WTC11 (cell line): Measurements from ENCODE around the gene TMEM134.

Source experiments
- MLX ChIP-seq: sonication (generic); formaldehyde crosslinking; IDR thresholded peaks from 2 replicates; pipeline ENCODE4 v1.8.1; 2023; ENCODE audit warnings: mild to moderate bottlenecking, missing genetic modification reagents, moderate library complexity
- TCF7 ChIP-seq: sonication (generic); formaldehyde crosslinking; IDR thresholded peaks from 2 replicates; pipeline ENCODE4 v1.8.0; 2022; ENCODE audit warnings: mild to moderate bottlenecking, low read depth, missing genetic modification reagents, moderate library complexity
- TF ChIP-seq, protein P1 (sequence below): fragments of 200-600 bp; IDR thresholded peaks from 2 replicates; pipeline ENCODE4 v1.8.0; 2022; ENCODE audit warnings: antibody characterized with exemption

DNA sequence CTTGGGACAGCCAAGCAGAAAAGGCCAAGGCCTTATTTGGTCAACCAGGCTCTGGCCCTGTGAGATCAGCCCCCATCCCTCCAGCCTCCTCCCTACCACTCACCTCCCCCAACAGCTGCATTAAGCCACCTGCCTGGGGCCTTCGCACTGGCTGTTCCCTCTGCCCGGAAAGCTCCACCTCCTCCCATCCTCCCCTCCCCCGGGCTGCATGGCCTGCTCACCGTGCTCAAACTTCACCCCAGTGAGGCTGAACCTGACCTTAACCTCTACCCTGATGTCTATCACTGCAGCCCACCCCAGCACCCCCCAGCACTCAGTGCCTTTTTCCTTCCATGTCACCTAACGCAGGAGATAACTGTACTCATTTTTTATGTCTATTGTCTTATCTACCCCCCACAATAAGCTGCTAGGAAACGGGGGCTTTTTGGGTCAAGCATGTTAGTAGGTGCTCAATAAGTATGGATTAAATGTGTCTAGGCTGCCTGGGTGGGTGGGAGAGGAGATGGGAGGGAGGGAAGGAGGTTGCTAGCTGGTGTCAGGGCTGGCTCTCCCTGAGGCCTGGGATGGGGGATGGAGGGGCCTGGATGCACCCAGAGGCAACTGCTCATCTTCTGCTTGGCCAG, 32.5 kb downstream of the TMEM134 start:
- TF ChIP-seq MLX (CRISPR knock-in tag) = no peak
- TF ChIP-seq, protein P1, sequence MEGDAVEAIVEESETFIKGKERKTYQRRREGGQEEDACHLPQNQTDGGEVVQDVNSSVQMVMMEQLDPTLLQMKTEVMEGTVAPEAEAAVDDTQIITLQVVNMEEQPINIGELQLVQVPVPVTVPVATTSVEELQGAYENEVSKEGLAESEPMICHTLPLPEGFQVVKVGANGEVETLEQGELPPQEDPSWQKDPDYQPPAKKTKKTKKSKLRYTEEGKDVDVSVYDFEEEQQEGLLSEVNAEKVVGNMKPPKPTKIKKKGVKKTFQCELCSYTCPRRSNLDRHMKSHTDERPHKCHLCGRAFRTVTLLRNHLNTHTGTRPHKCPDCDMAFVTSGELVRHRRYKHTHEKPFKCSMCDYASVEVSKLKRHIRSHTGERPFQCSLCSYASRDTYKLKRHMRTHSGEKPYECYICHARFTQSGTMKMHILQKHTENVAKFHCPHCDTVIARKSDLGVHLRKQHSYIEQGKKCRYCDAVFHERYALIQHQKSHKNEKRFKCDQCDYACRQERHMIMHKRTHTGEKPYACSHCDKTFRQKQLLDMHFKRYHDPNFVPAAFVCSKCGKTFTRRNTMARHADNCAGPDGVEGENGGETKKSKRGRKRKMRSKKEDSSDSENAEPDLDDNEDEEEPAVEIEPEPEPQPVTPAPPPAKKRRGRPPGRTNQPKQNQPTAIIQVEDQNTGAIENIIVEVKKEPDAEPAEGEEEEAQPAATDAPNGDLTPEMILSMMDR = no peak
- TF ChIP-seq TCF7 (CRISPR knock-in tag) = no peak
